NCI-H2227 treated with DMSO at 0.1 percent for 48 hours (cell line): ENCODE results near the gene CXCL1.

Experiments
- DNase-seq: peaks from one replicate; lab custom pipeline; 2025; lab: John Stamatoyannopoulos, UW

The CXCL1 gene

DNA sequence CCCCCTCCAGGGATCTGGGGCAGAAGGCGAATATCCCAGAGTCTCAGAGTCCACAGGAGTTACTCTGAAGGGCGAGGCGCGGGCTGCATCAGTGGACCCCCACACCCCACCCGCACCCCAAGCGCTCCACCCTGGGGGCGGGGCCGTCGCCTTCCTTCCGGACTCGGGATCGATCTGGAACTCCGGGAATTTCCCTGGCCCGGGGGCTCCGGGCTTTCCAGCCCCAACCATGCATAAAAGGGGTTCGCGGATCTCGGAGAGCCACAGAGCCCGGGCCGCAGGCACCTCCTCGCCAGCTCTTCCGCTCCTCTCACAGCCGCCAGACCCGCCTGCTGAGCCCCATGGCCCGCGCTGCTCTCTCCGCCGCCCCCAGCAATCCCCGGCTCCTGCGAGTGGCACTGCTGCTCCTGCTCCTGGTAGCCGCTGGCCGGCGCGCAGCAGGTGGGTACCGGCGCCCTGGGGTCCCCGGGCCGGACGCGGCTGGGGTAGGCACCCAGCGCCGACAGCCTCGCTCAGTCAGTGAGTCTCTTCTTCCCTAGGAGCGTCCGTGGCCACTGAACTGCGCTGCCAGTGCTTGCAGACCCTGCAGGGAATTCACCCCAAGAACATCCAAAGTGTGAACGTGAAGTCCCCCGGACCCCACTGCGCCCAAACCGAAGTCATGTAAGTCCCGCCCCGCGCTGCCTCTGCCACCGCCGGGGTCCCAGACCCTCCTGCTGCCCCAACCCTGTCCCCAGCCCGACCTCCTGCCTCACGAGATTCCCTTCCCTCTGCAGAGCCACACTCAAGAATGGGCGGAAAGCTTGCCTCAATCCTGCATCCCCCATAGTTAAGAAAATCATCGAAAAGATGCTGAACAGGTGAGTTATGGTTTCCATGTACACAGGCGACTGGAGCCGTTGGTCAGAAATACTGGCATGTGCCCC lies at the start of gene CXCL1:
TSS of gene CXCL1 (plus strand) at position 264 of the 926 bp plus-strand sequence. CDS start at position 342, 78 bp downstream.
- DNase-seq: no peak

- DNase-seq: no peak
Measured at GRCh38 chr4:73821325-73821724, 47.9 kb upstream of the CXCL1 start.

GRCh38 chr4:73822389-73822788 lies 46.8 kb upstream of the CXCL1 start:
- DNase-seq: no peak

- DNase-seq: no peak
Measured at GRCh38 chr4:73822812-73823504, 46.2 kb upstream of the CXCL1 start.

- DNase-seq: no peak
Measured at GRCh38 chr4:73823760-73824159, 45.4 kb upstream of the CXCL1 start.

DNA sequence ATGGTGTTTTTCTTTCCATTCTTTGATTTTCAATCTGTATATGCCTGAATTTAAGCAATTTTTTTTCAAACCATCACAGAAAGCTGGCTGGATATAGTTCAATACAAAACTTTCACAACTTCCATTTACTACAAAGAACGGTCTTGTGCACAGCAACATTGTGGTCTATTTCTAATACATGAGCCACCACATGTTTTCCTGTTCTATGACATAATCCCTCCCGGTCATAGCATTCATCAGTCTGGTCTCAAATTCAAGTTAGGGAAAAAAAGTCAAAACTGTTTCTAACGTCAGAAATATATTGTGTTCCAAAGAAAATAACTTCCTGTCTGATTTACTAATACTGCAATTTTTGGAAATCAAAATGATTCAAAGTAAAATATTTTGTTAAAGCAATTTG lies 40.2 kb upstream of the CXCL1 start:
- DNase-seq: no peak

DNA sequence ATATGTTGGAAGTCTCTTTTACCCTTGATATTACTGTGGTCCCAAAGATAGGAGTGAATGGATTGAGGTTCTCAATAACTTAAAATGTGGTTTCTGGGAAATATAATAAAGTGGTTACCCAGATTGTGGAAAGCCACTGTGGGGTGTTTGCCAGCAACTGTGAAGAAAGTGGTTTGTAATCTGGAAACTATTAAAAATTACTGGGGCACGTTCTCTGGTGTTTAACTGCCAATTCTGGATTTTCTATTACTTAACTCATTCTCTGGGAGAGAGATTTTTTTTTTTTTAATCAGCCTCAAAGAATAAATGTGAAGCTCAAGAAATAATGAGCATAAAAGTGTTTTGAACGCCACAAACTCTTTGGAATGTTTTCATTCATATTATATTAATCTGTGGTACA lies 37.6 kb upstream of the CXCL1 start:
- no peak for DNase-seq

DNA sequence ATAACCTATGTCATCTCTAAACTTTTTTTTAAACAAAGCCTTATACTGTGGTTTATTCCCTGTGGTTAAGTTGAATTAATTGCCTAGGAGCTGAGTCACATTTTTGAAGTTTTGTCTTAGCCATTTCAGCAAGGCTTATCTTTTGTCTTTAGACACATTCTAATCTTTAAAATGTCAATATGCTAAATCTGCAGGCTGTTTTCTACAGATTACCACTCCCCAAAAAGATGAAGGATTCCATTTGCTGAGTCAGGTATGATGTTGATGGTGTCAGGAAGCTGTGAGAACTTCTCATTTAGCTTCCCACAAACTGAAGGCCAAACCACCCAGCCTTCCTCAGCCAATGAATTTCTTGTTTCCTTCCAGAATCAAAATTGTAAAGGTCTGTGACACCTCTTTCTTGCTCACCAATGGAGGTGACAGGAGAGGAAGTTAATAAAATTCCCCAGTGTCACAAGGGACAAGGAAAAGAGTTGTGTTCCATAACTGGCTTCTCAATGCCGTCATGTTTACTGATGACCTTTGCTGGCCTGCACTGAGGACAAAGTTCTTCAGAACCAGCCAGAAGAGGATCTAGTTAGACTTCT lies 36.4 kb upstream of the CXCL1 start:
- no peak for DNase-seq

DNA sequence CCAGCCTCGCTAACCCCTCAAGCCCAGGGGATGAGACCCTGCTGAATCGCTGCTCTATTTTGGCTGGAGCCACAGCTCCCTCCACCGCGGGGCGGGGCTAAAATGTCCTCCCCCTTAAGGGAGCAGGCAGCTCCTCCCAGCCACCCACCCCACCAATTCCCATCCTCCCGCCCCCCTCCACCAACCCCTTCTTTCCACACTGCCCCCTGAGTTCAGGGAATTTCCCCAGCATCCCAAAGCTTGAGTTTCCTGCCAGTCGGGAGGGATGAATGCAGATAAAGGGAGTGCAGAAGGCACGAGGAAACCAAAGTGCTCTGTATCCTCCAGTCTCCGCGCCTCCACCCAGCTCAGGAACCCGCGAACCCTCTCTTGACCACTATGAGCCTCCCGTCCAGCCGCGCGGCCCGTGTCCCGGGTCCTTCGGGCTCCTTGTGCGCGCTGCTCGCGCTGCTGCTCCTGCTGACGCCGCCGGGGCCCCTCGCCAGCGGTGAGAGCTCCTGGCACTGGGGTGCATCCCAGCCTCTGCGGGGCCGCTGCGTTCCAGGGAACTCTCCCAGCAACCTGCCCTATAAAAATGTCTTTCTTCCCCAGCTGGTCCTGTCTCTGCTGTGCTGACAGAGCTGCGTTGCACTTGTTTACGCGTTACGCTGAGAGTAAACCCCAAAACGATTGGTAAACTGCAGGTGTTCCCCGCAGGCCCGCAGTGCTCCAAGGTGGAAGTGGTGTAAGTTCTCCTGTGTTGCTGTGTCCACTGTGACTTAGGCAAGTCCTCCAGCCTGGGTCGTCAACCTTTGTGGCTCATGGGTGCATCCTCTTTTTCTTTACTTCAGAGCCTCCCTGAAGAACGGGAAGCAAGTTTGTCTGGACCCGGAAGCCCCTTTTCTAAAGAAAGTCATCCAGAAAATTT lies 32.6 kb upstream of the CXCL1 start, which contains the start of gene CXCL6:
TSS of gene CXCL6 (plus strand) at position 306 of the 907 bp plus-strand sequence. CDS start at position 379, 73 bp downstream.
- no peak for DNase-seq

DNA sequence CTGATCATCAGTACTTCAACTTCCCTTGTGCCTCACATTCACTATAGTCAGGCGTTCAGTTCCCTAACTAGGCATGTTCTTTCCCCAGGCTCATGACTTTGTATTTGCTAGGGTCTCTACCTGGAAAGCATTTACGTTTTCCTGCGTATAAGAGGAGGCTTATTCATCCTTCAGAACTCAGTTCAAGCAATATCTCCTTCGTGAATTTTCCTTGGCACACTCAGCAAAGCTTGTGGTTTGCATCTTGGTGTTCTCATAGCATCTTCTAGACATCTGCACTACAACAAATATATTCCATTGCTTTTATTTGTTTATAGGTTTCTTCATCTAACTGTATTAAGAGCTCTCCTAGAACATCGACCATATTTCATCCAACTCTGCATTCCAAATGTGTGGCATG lies 30.1 kb upstream of the CXCL1 start:
- no peak for DNase-seq

DNA sequence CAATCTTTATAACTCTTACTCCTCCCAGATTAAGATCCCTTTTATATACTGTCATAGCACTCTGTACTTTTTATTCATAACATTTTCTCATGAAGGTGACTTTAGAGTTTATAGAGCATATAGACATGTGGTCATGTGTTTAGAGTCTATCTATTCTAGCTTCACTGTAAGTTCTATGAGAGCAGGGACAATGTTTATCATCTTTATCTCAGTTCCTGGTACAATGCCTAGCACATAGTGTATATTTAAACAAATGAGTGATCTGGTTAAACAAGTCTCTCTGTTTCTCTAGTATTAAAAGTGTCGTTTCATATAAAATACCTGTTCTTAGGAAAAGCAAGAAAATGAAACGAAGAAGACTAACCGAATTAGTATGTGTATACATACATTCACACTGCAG lies 29.5 kb upstream of the CXCL1 start:
- no peak for DNase-seq

- no peak for DNase-seq
Measured at GRCh38 chr4:73841243-73841925, 27.8 kb upstream of the CXCL1 start.

DNA sequence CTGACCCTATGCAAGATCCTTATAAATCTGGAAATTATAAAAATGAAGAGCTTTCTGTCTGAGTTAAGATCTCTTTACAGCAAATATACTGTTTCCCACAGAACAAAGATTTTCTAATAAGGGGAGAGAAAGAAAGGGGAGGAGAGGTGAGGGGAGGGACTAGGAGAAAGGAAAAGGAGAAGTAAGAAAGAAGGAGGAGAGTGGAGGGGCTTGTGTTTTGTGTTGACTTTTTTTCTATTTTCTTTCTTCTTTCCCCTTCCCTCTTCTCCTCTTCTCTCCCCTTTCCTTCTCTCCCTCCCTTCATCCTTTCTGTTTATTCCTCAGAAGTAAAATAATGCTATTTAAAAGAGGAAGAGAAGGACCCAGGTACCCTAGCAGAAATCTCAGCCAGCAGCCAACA lies 26.5 kb upstream of the CXCL1 start:
- no peak for DNase-seq

- DNase-seq: no peak
Measured at GRCh38 chr4:73843369-73843768, 25.8 kb upstream of the CXCL1 start.

GRCh38 chr4:73844345-73844744 lies 24.8 kb upstream of the CXCL1 start:
- DNase-seq: no peak

- no peak for DNase-seq
Measured at GRCh38 chr4:73844806-73845205, 24.4 kb upstream of the CXCL1 start.

GRCh38 chr4:73847526-73848182 lies 21.5 kb upstream of the CXCL1 start:
- no peak for DNase-seq

GRCh38 chr4:73848183-73848777 lies 20.9 kb upstream of the CXCL1 start:
- no peak for DNase-seq

DNA sequence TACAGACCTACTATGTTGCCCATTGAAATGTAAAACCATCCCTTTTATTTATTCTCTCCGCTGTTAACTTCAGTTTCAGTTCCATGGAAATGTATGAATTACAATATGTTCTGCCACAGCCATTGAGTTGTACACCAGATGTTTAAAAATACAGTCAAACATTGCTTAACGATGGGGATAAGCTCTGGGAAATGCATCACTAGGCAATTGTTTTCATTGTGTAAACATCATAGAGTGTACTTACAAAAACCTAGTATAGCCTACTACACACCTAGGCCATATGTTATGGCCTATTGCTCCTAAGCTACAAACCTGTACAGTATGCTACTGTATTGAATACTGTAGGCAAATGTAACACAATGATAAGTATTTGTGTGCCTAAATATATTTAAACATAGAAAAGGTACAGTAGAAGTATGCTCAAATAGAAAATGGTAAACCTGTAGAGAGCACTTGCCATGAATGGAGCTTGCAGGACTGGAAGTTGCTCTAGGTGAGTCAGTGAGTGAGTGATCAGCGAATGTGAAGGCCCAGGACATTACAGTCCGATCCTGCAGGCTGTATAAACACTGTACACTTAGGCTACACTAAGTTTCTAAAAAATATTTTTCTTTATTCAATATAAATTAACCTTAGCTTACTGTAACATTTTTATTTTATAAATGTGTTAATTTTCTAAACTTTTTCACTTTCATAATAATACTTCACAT lies 18.8 kb upstream of the CXCL1 start:
- no peak for DNase-seq

DNA sequence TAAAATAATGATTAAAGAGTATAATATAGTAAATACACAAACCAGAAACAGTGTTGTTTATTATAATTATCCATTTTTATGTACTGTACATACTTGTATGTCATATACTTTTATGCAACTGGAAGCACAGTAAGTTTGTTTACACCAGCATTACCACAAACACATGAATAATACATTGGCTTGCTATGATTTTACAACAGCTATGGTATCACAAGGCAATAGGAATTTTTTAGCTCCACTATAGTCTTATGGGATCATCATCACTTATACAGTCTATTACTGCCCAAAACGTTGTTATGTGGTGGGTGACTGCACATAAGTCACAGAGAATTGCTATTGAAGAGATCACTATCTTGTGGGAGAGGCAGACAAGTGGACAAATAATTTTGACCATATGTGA lies 17.9 kb upstream of the CXCL1 start:
- DNase-seq: no peak
